HFF-Myc (cell line): ENCODE results near the gene RPAP3.
A peak's percentile ranks its signal among the peaks of the same experiment; 100 is the strongest.
"Not testable (repeated sequence)": the region's sequence is repeated elsewhere in the genome, so short reads cannot be mapped to it uniquely, and the experiment has no call there.

Experiments
- DNase-seq: peaks from one replicate; pipeline ENCODE4 v3.0.0-alpha.2; 2011; ENCODE audit warnings: low read depth; ENCODE audit errors: extremely low read depth
- H3K4me3 ChIP-seq: replicated peaks from 2 replicates; pipeline ENCODE4 v1.5.1; 2011; ENCODE audit warnings: low read depth, mild to moderate bottlenecking, control low read depth, low read length
- CTCF ChIP-seq: IDR thresholded peaks from 2 replicates; pipeline ENCODE4 v1.5.1; 2012; ENCODE audit warnings: mild to moderate bottlenecking, low read depth, low read length, control low read depth; ENCODE audit errors: missing control alignments

RPAP3 gene

GRCh38 chr12:47652521-47653234 is 53.2 kb downstream of the RPAP3 start:
- DNase-seq: no peak
- no peak overlapping the region for H3K4me3 ChIP-seq
- no peak for TF ChIP-seq CTCF

- DNase-seq: peak; percentile 39
- TF ChIP-seq CTCF: peak; percentile 49
- H3K4me3 ChIP-seq: no peak overlapping the region
Observed at GRCh38 chr12:47651368-47652254, 54.2 kb downstream of the RPAP3 start.

GRCh38 chr12:47650469-47650868 is 55.4 kb downstream of the RPAP3 start:
- no peak for TF ChIP-seq CTCF
- no peak for DNase-seq
- H3K4me3 ChIP-seq: no peak overlapping the region

- TF ChIP-seq CTCF: no peak
- no peak overlapping the region for H3K4me3 ChIP-seq
- no peak for DNase-seq
Observed at GRCh38 chr12:47649381-47649780, 56.4 kb downstream of the RPAP3 start.

- DNase-seq: no peak
- no peak overlapping the region for H3K4me3 ChIP-seq
- TF ChIP-seq CTCF: no peak
Observed at GRCh38 chr12:47648056-47648579, 57.7 kb downstream of the RPAP3 start.

- DNase-seq, H3K4me3 ChIP-seq: not testable (repeated sequence)
Observed at GRCh38 chr12:47642310-47642709, 63.5 kb downstream of the RPAP3 start.
